DLD1 (cell line): ENCODE measurements around the gene EREG.
"Not testable (repeated sequence)": the region's sequence is repeated elsewhere in the genome, so short reads cannot be mapped to it uniquely, and the experiment has no call there.

Experiments
- in situ Hi-C: cut with HindIII; loops from 2 replicates; pipeline ENCODE4 v1.10.0; 2017; ENCODE audit warnings: low sequenced_read_pairs

The EREG gene

GRCh38 chr4:74385386-74385785, 20.4 kb downstream of the EREG start:
- in situ Hi-C loops: loop anchor here (5.0 kb wide), 1 partner anchor 47 kb away; no protein-coding TSS in a partner anchor

- in situ Hi-C loops: loop anchor here (5.0 kb wide), 1 partner anchor 46 kb away; no protein-coding TSS in a partner anchor
These were observed 21.2 kb downstream of the EREG start for GRCh38 chr4:74386159-74386558.

- in situ Hi-C loops: loop anchor here (5.0 kb wide), 1 partner anchor 45 kb away; no protein-coding TSS in a partner anchor
These were observed 22.8 kb downstream of the EREG start for GRCh38 chr4:74387790-74388189.

- in situ Hi-C loops: loop anchor here (5.0 kb wide), 1 partner anchor 43 kb away; no protein-coding TSS in a partner anchor
These were observed 24.5 kb downstream of the EREG start for GRCh38 chr4:74389494-74389893.

GRCh38 chr4:74390677-74391076, 25.7 kb downstream of the EREG start:
- in situ Hi-C loops: no loop called here

- in situ Hi-C loops: no loop called here
These were observed 26.4 kb downstream of the EREG start for GRCh38 chr4:74391346-74391745.

- in situ Hi-C loops: no loop called here
These were observed 27.0 kb downstream of the EREG start for GRCh38 chr4:74391890-74392475.

- in situ Hi-C loops: no loop called here
These were observed 29.7 kb downstream of the EREG start for GRCh38 chr4:74394476-74395136.

GRCh38 chr4:74395633-74396032, 30.7 kb downstream of the EREG start:
- in situ Hi-C loops: no loop called here

GRCh38 chr4:74397748-74398426, 32.9 kb downstream of the EREG start:
- in situ Hi-C loops: no loop called here

GRCh38 chr4:74398894-74399589, 34.1 kb downstream of the EREG start:
- in situ Hi-C loops: not testable (repeated sequence)

GRCh38 chr4:74400395-74400794, 35.5 kb downstream of the EREG start:
- in situ Hi-C loops: no loop called here

GRCh38 chr4:74402692-74403456, 37.9 kb downstream of the EREG start:
- in situ Hi-C loops: no loop called here

GRCh38 chr4:74407891-74408290, 42.9 kb downstream of the EREG start:
- in situ Hi-C loops: no loop called here

- in situ Hi-C loops: no loop called here
These were observed 43.7 kb downstream of the EREG start for GRCh38 chr4:74408639-74409038.

- in situ Hi-C loops: no loop called here
These were observed 45.3 kb downstream of the EREG start for GRCh38 chr4:74410272-74410671.

GRCh38 chr4:74412225-74412624, 47.3 kb downstream of the EREG start:
- in situ Hi-C loops: no loop called here

- in situ Hi-C loops: no loop called here
These were observed 48.3 kb downstream of the EREG start for GRCh38 chr4:74413265-74413664.

- in situ Hi-C loops: no loop called here
These were observed 49.3 kb downstream of the EREG start for GRCh38 chr4:74414149-74414809.
